HL-60/S4 treated with phorbol 12-myristate 13-acetate at 8.2 ng/mL for 4 days and 3 days (cell line): ENCODE measurements around the gene ST8SIA1.

Experiments used
- in situ Hi-C: fragments of 300-500 bp; cut with MboI; formaldehyde crosslinking; loops from 2 replicates; pipeline ENCODE4 v1.15.0; 2022; ENCODE audit warnings: low sequenced_read_pairs

ST8SIA1 gene

GRCh38 chr12:22248121-22248520, 86.4 kb downstream of the ST8SIA1 start:
- in situ Hi-C loops, result no loop called here

- in situ Hi-C loops, result no loop called here
Measured at GRCh38 chr12:22246217-22246846, 88.2 kb downstream of the ST8SIA1 start.

GRCh38 chr12:22242726-22243125, 91.8 kb downstream of the ST8SIA1 start:
- in situ Hi-C loops, result no loop called here

- in situ Hi-C loops, result no loop called here
Measured at GRCh38 chr12:22238211-22238610, 96.3 kb downstream of the ST8SIA1 start.

- in situ Hi-C loops, result no loop called here
Measured at GRCh38 chr12:22234561-22234960, 99.9 kb downstream of the ST8SIA1 start.

GRCh38 chr12:22231836-22232235, 102.7 kb downstream of the ST8SIA1 start:
- in situ Hi-C loops, result no loop called here

- in situ Hi-C loops, result no loop called here
Measured at GRCh38 chr12:22231078-22231477, 103.4 kb downstream of the ST8SIA1 start.

- in situ Hi-C loops, result no loop called here
Measured at GRCh38 chr12:22230280-22230794, 104.2 kb downstream of the ST8SIA1 start.

GRCh38 chr12:22229652-22230279, 104.7 kb downstream of the ST8SIA1 start:
- in situ Hi-C loops, result no loop called here

GRCh38 chr12:22228022-22228875, 106.3 kb downstream of the ST8SIA1 start:
- in situ Hi-C loops, result no loop called here

- in situ Hi-C loops, result no loop called here
Measured at GRCh38 chr12:22223356-22223755, 111.2 kb downstream of the ST8SIA1 start.

- in situ Hi-C loops, result no loop called here
Measured at GRCh38 chr12:22217556-22217955, 117.0 kb downstream of the ST8SIA1 start.

- in situ Hi-C loops, result no loop called here
Measured at GRCh38 chr12:22215467-22216253, 118.8 kb downstream of the ST8SIA1 start.

- in situ Hi-C loops, result no loop called here
Measured at GRCh38 chr12:22211128-22211527, 123.4 kb downstream of the ST8SIA1 start.

- in situ Hi-C loops, result no loop called here
Measured at GRCh38 chr12:22209422-22209821, 125.1 kb downstream of the ST8SIA1 start.

- in situ Hi-C loops, result no loop called here
Measured at GRCh38 chr12:22206111-22206728, 128.3 kb downstream of the ST8SIA1 start.

- in situ Hi-C loops, result no loop called here
Measured at GRCh38 chr12:22204391-22204790, 130.1 kb downstream of the ST8SIA1 start.

- in situ Hi-C loops, result no loop called here
Measured at GRCh38 chr12:22202847-22203246, 131.7 kb downstream of the ST8SIA1 start.

GRCh38 chr12:22201101-22201500, 133.4 kb downstream of the ST8SIA1 start:
- in situ Hi-C loops, result no loop called here

GRCh38 chr12:22196236-22196635, 138.3 kb downstream of the ST8SIA1 start:
- in situ Hi-C loops, result no loop called here
